Measurements from ENCODE around the gene FGF18. TPM values are rescaled to one million over a fixed set of nuclear protein-coding genes. Genes with fewer than 3 reads are reported as not detected.
"Not testable (repeated sequence)": the region's sequence is repeated elsewhere in the genome, so short reads cannot be mapped to it uniquely, and the experiment has no call there.

The FGF18 gene
- total and polyA plus RNA-seq, 2 donors (not counting 3 experiments of a cell fraction or from before 2014, with no cell fraction given) = 0.04 to 0.27 TPM

- DNase-seq (ENCODE audit: low read depth, low spot score); H3K27ac ChIP-seq (ENCODE audit: insufficient read depth, low read depth, low read length); H3K4me2 ChIP-seq (ENCODE audit: insufficient read depth, low read length); H4K20me1 ChIP-seq (replicated peaks; ENCODE audit: control insufficient read depth, extremely low read depth, insufficient read depth, low read length); BruUV-seq (replicated peaks); CTCF ChIA-PET; H3K4me1 ChIP-seq (ENCODE audit: control insufficient read depth, extremely low read depth, insufficient read depth, low read length); H3K9me3 ChIP-seq (replicated peaks; ENCODE audit: control insufficient read depth, insufficient read depth, low read length); intact Hi-C loops (cut with micrococcal nuclease); dilution Hi-C loops (cut with MboI; ENCODE audit: extremely low pct_ligation_motif_present, low sequenced_read_pairs); H3K27me3 ChIP-seq (ENCODE audit: control insufficient read depth in 2 of 2, insufficient read depth in 2 of 2, low read length in 2 of 2); H2AFZ ChIP-seq (ENCODE audit: low read depth, low read length); H3K9me1 ChIP-seq (replicated peaks; ENCODE audit: control insufficient read depth, extremely low read depth, insufficient read depth, low read length); POLR2A ChIA-PET; H3K9ac ChIP-seq (replicated peaks; ENCODE audit: extremely low read depth, insufficient read depth, low read length); FAIRE-seq; H3K4me3 ChIP-seq (replicated peaks in 1 of 3; ENCODE audit: insufficient read depth in 1 of 3, low read depth in 1 of 3, low read length in 3 of 3): not testable (repeated sequence)
- Histone ChIP-seq H3K36me3 (ENCODE audit: control insufficient read depth in 2 of 2, extremely low read depth in 1 of 2, insufficient read depth in 2 of 2, low read length in 2 of 2) (peaks cover 20 to 33% of the 10 kb centered on the region in 2 experiments), H3K79me2 (ENCODE audit: control insufficient read depth, insufficient read depth, low read length) (peaks cover 18% of the 10 kb centered on the region)
- peak; percentile 12 for TF ChIP-seq POLR2A (IDR thresholded peaks at IDR 0.05; ENCODE audit: low read depth, low read length)
Measured at GRCh38 chr5:171413993-171414392, 5.5 kb upstream of the FGF18 start.

GRCh38 chr5:171415115-171415730 is 4.2 kb upstream of the FGF18 start:
- CTCF ChIA-PET = interaction anchor here (1.0 to 1.9 kb wide), 2 partner anchors 493 to 497 kb away, joined by 3 to 8 read pairs; no protein-coding TSS in a partner anchor
- dilution Hi-C loops (cut with MboI; ENCODE audit: extremely low pct_ligation_motif_present, low sequenced_read_pairs) (no loop called here), intact Hi-C loops (cut with micrococcal nuclease) (loop anchor here (5.0 kb wide), 5 partner anchors 182 to 867 kb away; partner anchors contain the start of gene UBTD2)
- peaks cover 12 to 22% of the 10 kb centered on the region in 2 experiments for H3K36me3 ChIP-seq (ENCODE audit: control insufficient read depth in 2 of 2, extremely low read depth in 1 of 2, insufficient read depth in 2 of 2, low read length in 2 of 2)
- H3K4me3 ChIP-seq (replicated peaks in 1 of 3; ENCODE audit: insufficient read depth in 1 of 3, low read depth in 1 of 3, low read length in 3 of 3) = no peak overlapping the region
- peaks cover 9% of the 10 kb centered on the region for H3K79me2 ChIP-seq (ENCODE audit: control insufficient read depth, insufficient read depth, low read length)
- H3K4me1 ChIP-seq (ENCODE audit: control insufficient read depth, extremely low read depth, insufficient read depth, low read length) = peaks cover 8% of the 10 kb centered on the region
- no peaks in the 10 kb centered on the region for H4K20me1 ChIP-seq (replicated peaks; ENCODE audit: control insufficient read depth, extremely low read depth, insufficient read depth, low read length)
- H3K9ac ChIP-seq (replicated peaks; ENCODE audit: extremely low read depth, insufficient read depth, low read length) = no peak overlapping the region
- H3K27ac ChIP-seq (ENCODE audit: insufficient read depth, low read depth, low read length) = no peak overlapping the region
- POLR2A ChIA-PET = interaction anchor here (0.7 kb wide), 1 partner anchor 323 kb away, joined by 5 read pairs; no protein-coding TSS in a partner anchor
- no TSS peak for BruUV-seq (replicated peaks)
- H2AFZ ChIP-seq (ENCODE audit: low read depth, low read length) = no peak overlapping the region
- DNase-seq (ENCODE audit: low read depth, low spot score) = no peak
- peaks cover 0 to 12% of the 10 kb centered on the region in 2 experiments for H3K27me3 ChIP-seq (ENCODE audit: control insufficient read depth in 2 of 2, insufficient read depth in 2 of 2, low read length in 2 of 2)
- H3K9me1 ChIP-seq (replicated peaks; ENCODE audit: control insufficient read depth, extremely low read depth, insufficient read depth, low read length) = no peaks in the 10 kb centered on the region
- no peaks in the 10 kb centered on the region for H3K9me3 ChIP-seq (replicated peaks; ENCODE audit: control insufficient read depth, insufficient read depth, low read length)
- no peak for TF ChIP-seq CTCF (IDR thresholded peaks at IDR 0.05; ENCODE audit: extremely low read depth in 1 of 2, insufficient read depth in 1 of 2, low read depth in 1 of 2, low read length in 2 of 2)
- peak; percentile 30 for TF ChIP-seq POLR2A (IDR thresholded peaks at IDR 0.05; ENCODE audit: low read depth, low read length)
- no peak for FAIRE-seq
- no peak overlapping the region for H3K4me2 ChIP-seq (ENCODE audit: insufficient read depth, low read length)

All from endothelial cell of umbilical vein (primary cell).